Loucy (cell line): ENCODE data around the gene MT4.

Experiments
- CTCF ChIP-seq: fragments of 200-600 bp; sonication (generic); conservative IDR thresholded peaks from 2 replicates; pipeline ENCODE4 v1.5.1; 2014; ENCODE audit warnings: mild to moderate bottlenecking, antibody characterized with exemption, low read length
- EZH2phosphoT487 ChIP-seq: fragments of 200-600 bp; IDR thresholded peaks from 2 replicates; pipeline ENCODE4 v1.6.1; 2018; ENCODE audit warnings: antibody characterized with exemption, mild to moderate bottlenecking, moderate library complexity, borderline replicate concordance

- TF ChIP-seq CTCF, result no peak
- TF ChIP-seq EZH2phosphoT487, result no peak
Measured at GRCh38 chr16:56604966-56605365, 40.1 kb downstream of the MT4 start.
